Neural progenitor cell (in vitro differentiated cells): ENCODE measurements around the gene FAS. TPM values are rescaled to one million over a fixed set of nuclear protein-coding genes. Genes with fewer than 3 reads are reported as not detected.

Experiments
- DNase-seq: peaks from one replicate; pipeline ENCODE4 v3.0.0-alpha.2; 2016; ENCODE audit warnings: low spot score
- H2AFZ ChIP-seq: fragments of 200-600 bp; sonication (generic); replicated peaks from 2 replicates; pipeline ENCODE4 v1.6.1; 2016; ENCODE audit warnings: antibody characterized with exemption
- H3F3A ChIP-seq: fragments of 200-600 bp; sonication (generic); 2 replicates; pipeline ENCODE4 v1.6.1; 2016; ENCODE audit warnings: antibody characterized with exemption, low read depth
- H3K27ac ChIP-seq: fragments of 200-600 bp; sonication (generic); 2 replicates; pipeline ENCODE4 v1.5.1; 2016; ENCODE audit warnings: mild to moderate bottlenecking
- H3K27me3 ChIP-seq: fragments of 200-600 bp; sonication (generic); 2 replicates; pipeline ENCODE4 v1.6.1; 2016; ENCODE audit warnings: mild to moderate bottlenecking, moderate library complexity
- H3K36me3 ChIP-seq: fragments of 200-600 bp; sonication (generic); 2 replicates; pipeline ENCODE4 v1.5.1; 2016
- H3K4me1 ChIP-seq: fragments of 200-600 bp; sonication (generic); 2 replicates; pipeline ENCODE4 v1.6.1; 2016; ENCODE audit warnings: mixed run types
- H3K4me2 ChIP-seq: fragments of 200-600 bp; sonication (generic); 2 replicates; pipeline ENCODE4 v1.6.1; 2016
- H3K4me3 ChIP-seq: fragments of 200-600 bp; sonication (generic); 2 replicates; pipeline ENCODE4 v1.5.1; 2016
- H3K79me2 ChIP-seq: fragments of 200-600 bp; sonication (generic); 2 replicates; pipeline ENCODE4 v1.6.1; 2016; ENCODE audit warnings: low read depth
- H3K9ac ChIP-seq: fragments of 200-600 bp; sonication (generic); 2 replicates; pipeline ENCODE4 v1.6.1; 2016
- H3K9me3 ChIP-seq: fragments of 200-600 bp; sonication (generic); 2 replicates; pipeline ENCODE4 v1.5.1; 2016; ENCODE audit warnings: low read depth
- H4K20me1 ChIP-seq: fragments of 200-600 bp; sonication (generic); 2 replicates; pipeline ENCODE4 v1.6.1; 2016; ENCODE audit warnings: low read depth
- H3K27ac Mint-ChIP-seq: 3 replicates; pipeline ENCODE4 v1.8.0; 2021; ENCODE audit warnings: mixed read lengths
- H3K27me3 Mint-ChIP-seq: 2 replicates; pipeline ENCODE4 v1.8.0; 2022; ENCODE audit warnings: low read depth, mild to moderate bottlenecking, inconsistent platforms, moderate library complexity, mixed read lengths; ENCODE audit not compliant: insufficient read depth
- H3K36me3 Mint-ChIP-seq: 3 replicates; pipeline ENCODE4 v1.8.0; 2021; ENCODE audit warnings: mixed read lengths
- H3K4me1 Mint-ChIP-seq: 3 replicates; pipeline ENCODE4 v1.8.0; 2021; ENCODE audit warnings: mixed read lengths
- H3K4me3 Mint-ChIP-seq: 3 replicates; pipeline ENCODE4 v1.8.0; 2021; ENCODE audit warnings: mild to moderate bottlenecking, moderate library complexity, mixed read lengths
- H3K9me3 Mint-ChIP-seq: 3 replicates; pipeline ENCODE4 v1.8.0; 2020; ENCODE audit warnings: mixed read lengths
- CTCF ChIP-seq: fragments of 200-600 bp; sonication (generic); IDR thresholded peaks from 2 replicates; pipeline ENCODE4 v1.5.1; 2017; ENCODE audit warnings: antibody characterized with exemption, mild to moderate bottlenecking
- EZH2 ChIP-seq: fragments of 200-600 bp; sonication (generic); IDR thresholded peaks from 2 replicates; pipeline ENCODE4 v1.6.1; 2017; ENCODE audit warnings: antibody characterized with exemption, mild to moderate bottlenecking, moderate library complexity
- EZH2phosphoT487 ChIP-seq: fragments of 200-600 bp; sonication (generic); IDR thresholded peaks from 2 replicates; pipeline ENCODE4 v1.6.1; 2017; ENCODE audit warnings: antibody characterized with exemption
- total RNA-seq: library from RNA; depleted of rRNA; stranded (reverse); fragments of >200 nt; gene quantifications from 2 replicates; pipeline ENCODE4 v1.2.3, GENCODE V29; 2015; ENCODE audit warnings: low replicate concordance

The FAS gene
- 9.2 and 11.1 TPM in 2 replicates for total RNA-seq

- Histone ChIP-seq H3K27me3 (peaks cover 22% of the 10 kb centered on the region), H3K9ac (no peak within 1 kb of the TSS), H3F3A (peaks cover 40% of the 10 kb centered on the region), H3K4me3 (peak within 1 kb of the TSS; percentile 72), H3K4me1 (peaks cover 33% of the 10 kb centered on the region), H2AFZ (peak within 1 kb of the TSS; percentile 88), H4K20me1 (no peaks in the 10 kb centered on the region), H3K27ac (peak within 1 kb of the TSS; percentile 1), H3K79me2 (peaks cover 3% of the 10 kb centered on the region), H3K4me2 (peak within 1 kb of the TSS; percentile 96), H3K9me3 (no peaks in the 10 kb centered on the region), H3K36me3 (no peaks in the 10 kb centered on the region)
- H3K4me1 Mint-ChIP-seq, result peaks cover 16% of the 10 kb centered on the region
- H3K9me3 Mint-ChIP-seq, result no peaks in the 10 kb centered on the region
- no peak within 1 kb of the TSS for H3K27ac Mint-ChIP-seq
- H3K36me3 Mint-ChIP-seq, result no peaks in the 10 kb centered on the region
- H3K27me3 Mint-ChIP-seq, result peaks cover 18% of the 10 kb centered on the region
- peak within 1 kb of the TSS; percentile 91 for H3K4me3 Mint-ChIP-seq
- TF ChIP-seq CTCF (no peak), EZH2 (peak; percentile 49), EZH2phosphoT487 (peak; percentile 36)
- peak; percentile 55 for DNase-seq
Measured at GRCh38 chr10:88990384-88991160, at the start of gene FAS. TSS of gene FAS (plus strand) at chr10:88990798. CDS start at chr10:88990877, 79 bp downstream.

GRCh38 chr10:88941026-88941425 lies 49.6 kb upstream of the FAS start:
- Histone ChIP-seq H3K27me3 (no peaks in the 10 kb centered on the region), H3K4me1 (no peaks in the 10 kb centered on the region), H3K27ac (no peak overlapping the region), H3K4me2 (no peak overlapping the region), H3K4me3 (no peak overlapping the region), H3K9ac (no peak overlapping the region), H3F3A (no peaks in the 10 kb centered on the region), H3K79me2 (no peaks in the 10 kb centered on the region), H4K20me1 (no peaks in the 10 kb centered on the region), H3K36me3 (no peaks in the 10 kb centered on the region), H3K9me3 (no peaks in the 10 kb centered on the region), H2AFZ (no peak overlapping the region)
- no peak overlapping the region for H3K4me3 Mint-ChIP-seq
- DNase-seq, result no peak
- no peaks in the 10 kb centered on the region for H3K4me1 Mint-ChIP-seq
- peaks cover 4% of the 10 kb centered on the region for H3K27me3 Mint-ChIP-seq
- H3K27ac Mint-ChIP-seq, result no peak overlapping the region
- H3K9me3 Mint-ChIP-seq, result no peaks in the 10 kb centered on the region
- H3K36me3 Mint-ChIP-seq, result no peaks in the 10 kb centered on the region
- TF ChIP-seq EZH2phosphoT487, result no peak
- no peak for TF ChIP-seq EZH2
- no peak for TF ChIP-seq CTCF

GRCh38 chr10:88943778-88944177 lies 46.8 kb upstream of the FAS start:
- Histone ChIP-seq H4K20me1 (no peaks in the 10 kb centered on the region), H3K4me1 (peaks cover under 1% of the 10 kb centered on the region), H3K27me3 (no peaks in the 10 kb centered on the region), H3F3A (no peaks in the 10 kb centered on the region), H3K79me2 (no peaks in the 10 kb centered on the region), H3K4me2 (no peak overlapping the region), H2AFZ (no peak overlapping the region), H3K4me3 (no peak overlapping the region), H3K27ac (no peak overlapping the region), H3K9ac (no peak overlapping the region), H3K36me3 (no peaks in the 10 kb centered on the region), H3K9me3 (no peaks in the 10 kb centered on the region)
- Mint-ChIP-seq H3K27me3 (peaks cover 6% of the 10 kb centered on the region), H3K4me3 (no peak overlapping the region), H3K4me1 (no peaks in the 10 kb centered on the region), H3K27ac (no peak overlapping the region), H3K9me3 (no peaks in the 10 kb centered on the region), H3K36me3 (no peaks in the 10 kb centered on the region)
- TF ChIP-seq CTCF, result no peak
- TF ChIP-seq EZH2, result no peak
- no peak for TF ChIP-seq EZH2phosphoT487
- no peak for DNase-seq
